SK-N-SH (cell line): ENCODE results near the gene TOM1L2.

Source experiments
- CTCF ChIP-seq: fragments of 200-600 bp; sonication (generic); IDR thresholded peaks from 2 replicates; pipeline ENCODE4 v1.6.1; 2017; ENCODE audit warnings: antibody characterized with exemption, mild to moderate bottlenecking, moderate library complexity
- EP300 ChIP-seq, 2 experiments: IDR thresholded peaks; 2 replicates each; pipeline versions ENCODE4 v1.4.0 to v1.6.1; 2012; ENCODE audit warnings: borderline replicate concordance in 1 of 2, low read depth in 1 of 2, low read length in 1 of 2
- FOXM1 ChIP-seq: IDR thresholded peaks from 2 replicates; pipeline ENCODE4 v1.4.0; 2012; ENCODE audit warnings: low read depth, mild to moderate bottlenecking
- MAX ChIP-seq: IDR thresholded peaks from 2 replicates; pipeline ENCODE4 v1.4.0; 2012; ENCODE audit warnings: low read depth
- MXI1 ChIP-seq: IDR thresholded peaks from 2 replicates; pipeline ENCODE4 v1.6.1; 2012; ENCODE audit warnings: mild to moderate bottlenecking, low read depth, low read length, improper control_type of control experiment
- POLR2AphosphoS5 ChIP-seq: IDR thresholded peaks from 2 replicates; pipeline ENCODE4 v1.6.1; 2012; ENCODE audit warnings: low read depth, low read length
- RCOR1 ChIP-seq: fragments of 150-350 bp; IDR thresholded peaks from 2 replicates; pipeline ENCODE4 v1.6.1; 2017; ENCODE audit warnings: antibody characterized with exemption, low read length
- RFX5 ChIP-seq: IDR thresholded peaks from 2 replicates; pipeline ENCODE4 v1.6.1; 2012; ENCODE audit warnings: mild to moderate bottlenecking, improper control_type of control experiment, low read length
- SIN3A ChIP-seq: IDR thresholded peaks from 2 replicates; pipeline ENCODE4 v1.6.1; 2012; ENCODE audit warnings: low read depth, mild to moderate bottlenecking, low read length, moderate library complexity, borderline replicate concordance
- SMC3 ChIP-seq: IDR thresholded peaks from 2 replicates; pipeline ENCODE4 v1.6.1; 2012; ENCODE audit warnings: low read depth, low read length, improper control_type of control experiment
- TAF1 ChIP-seq: IDR thresholded peaks from 2 replicates; pipeline ENCODE4 v1.6.1; 2012; ENCODE audit warnings: low read depth, mild to moderate bottlenecking, low read length, moderate library complexity, borderline replicate concordance
- TCF12 ChIP-seq: IDR thresholded peaks from 2 replicates; pipeline ENCODE4 v1.4.0; 2012
- TF ChIP-seq, protein P1 (sequence below): IDR thresholded peaks from 2 replicates; pipeline ENCODE4 v1.4.0; 2012; ENCODE audit warnings: low read depth, borderline replicate concordance
- TF ChIP-seq, protein P2 (sequence below): IDR thresholded peaks from 2 replicates; pipeline ENCODE4; 2012

GRCh38 chr17:17827826-17828621, 144.2 kb downstream of the TOM1L2 start:
- TF ChIP-seq, protein P1, sequence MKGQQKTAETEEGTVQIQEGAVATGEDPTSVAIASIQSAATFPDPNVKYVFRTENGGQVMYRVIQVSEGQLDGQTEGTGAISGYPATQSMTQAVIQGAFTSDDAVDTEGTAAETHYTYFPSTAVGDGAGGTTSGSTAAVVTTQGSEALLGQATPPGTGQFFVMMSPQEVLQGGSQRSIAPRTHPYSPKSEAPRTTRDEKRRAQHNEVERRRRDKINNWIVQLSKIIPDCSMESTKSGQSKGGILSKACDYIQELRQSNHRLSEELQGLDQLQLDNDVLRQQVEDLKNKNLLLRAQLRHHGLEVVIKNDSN: no peak
- TF ChIP-seq CTCF: no peak
- TF ChIP-seq MXI1: no peak
- no peak for TF ChIP-seq SMC3
- no peak for TF ChIP-seq RFX5
- TF ChIP-seq POLR2AphosphoS5: no peak
- no peak for TF ChIP-seq EP300 (IDR thresholded peaks at IDR 0.05; ENCODE audit: borderline replicate concordance in 1 of 2, low read depth in 1 of 2, low read length in 1 of 2)
- no peak for TF ChIP-seq SIN3A
- no peak for TF ChIP-seq TAF1
- no peak for TF ChIP-seq RCOR1
- TF ChIP-seq MAX: no peak
- TF ChIP-seq, protein P2, sequence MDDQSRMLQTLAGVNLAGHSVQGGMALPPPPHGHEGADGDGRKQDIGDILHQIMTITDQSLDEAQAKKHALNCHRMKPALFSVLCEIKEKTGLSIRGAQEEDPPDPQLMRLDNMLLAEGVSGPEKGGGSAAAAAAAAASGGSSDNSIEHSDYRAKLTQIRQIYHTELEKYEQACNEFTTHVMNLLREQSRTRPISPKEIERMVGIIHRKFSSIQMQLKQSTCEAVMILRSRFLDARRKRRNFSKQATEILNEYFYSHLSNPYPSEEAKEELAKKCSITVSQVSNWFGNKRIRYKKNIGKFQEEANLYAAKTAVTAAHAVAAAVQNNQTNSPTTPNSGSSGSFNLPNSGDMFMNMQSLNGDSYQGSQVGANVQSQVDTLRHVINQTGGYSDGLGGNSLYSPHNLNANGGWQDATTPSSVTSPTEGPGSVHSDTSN: no peak
- TF ChIP-seq TCF12: no peak
- TF ChIP-seq FOXM1: no peak
